Liver (tissue), 9 donors: ENCODE results near the gene CPLX3. TPM values are rescaled to one million over a fixed set of nuclear protein-coding genes. Genes with fewer than 3 reads are reported as not detected.

Experiments used
- DNase-seq: peaks from one replicate; pipeline ENCODE4 v3.0.0-alpha.2; 2017; ENCODE audit warnings: low spot score
- H3K27ac ChIP-seq, 2 donors: one replicate each; pipeline ENCODE4 v1.7.0; 2013; ENCODE audit warnings: inconsistent platforms in 2 of 2, low read length in 2 of 2, control low read depth in 1 of 2, low read depth in 1 of 2, mild to moderate bottlenecking in 1 of 2
- H3K27me3 ChIP-seq, 4 donors: one replicate each; pipeline versions ENCODE4 v1.6.1 to v1.7.0; 2013; ENCODE audit warnings: low read length in 3 of 4, inconsistent platforms in 1 of 4, mild to moderate bottlenecking in 1 of 4, moderate library complexity in 1 of 4; ENCODE audit not compliant: control insufficient read depth in 4 of 4, insufficient read depth in 4 of 4
- H3K36me3 ChIP-seq, 4 donors: one replicate each; pipeline versions ENCODE4 v1.6.1 to v1.7.0; 2013; ENCODE audit warnings: low read length in 3 of 4, mild to moderate bottlenecking in 3 of 4, low read depth in 1 of 4, moderate library complexity in 1 of 4; ENCODE audit not compliant: control insufficient read depth in 4 of 4, insufficient read depth in 3 of 4
- H3K4me1 ChIP-seq, 4 donors: one replicate each; pipeline versions ENCODE4 v1.6.1 to v1.7.0; 2013; ENCODE audit warnings: low read length in 3 of 4, mild to moderate bottlenecking in 3 of 4, moderate library complexity in 1 of 4; ENCODE audit not compliant: control insufficient read depth in 4 of 4, insufficient read depth in 4 of 4
- H3K4me3 ChIP-seq, 3 donors: one replicate each; pipeline versions ENCODE4 v1.6.1 to v1.7.0; 2013; ENCODE audit warnings: low read length in 3 of 3, control low read depth in 1 of 3, low read depth in 1 of 3, mild to moderate bottlenecking in 1 of 3
- H3K9ac ChIP-seq, 2 donors: one replicate each; pipeline ENCODE4 v1.7.0; 2013; ENCODE audit warnings: low read length in 2 of 2, mild to moderate bottlenecking in 2 of 2, moderate library complexity in 2 of 2, control low read depth in 1 of 2, low read depth in 1 of 2
- H3K9me3 ChIP-seq, 4 donors: one replicate each; pipeline versions ENCODE4 v1.6.1 to v1.7.0; 2013; ENCODE audit warnings: low read length in 3 of 4; ENCODE audit not compliant: control insufficient read depth in 4 of 4
- ATF3 ChIP-seq: IDR thresholded peaks from 2 replicates; pipeline ENCODE4 v1.6.1; 2016; ENCODE audit warnings: antibody characterized with exemption
- CTCF ChIP-seq: fragments of 150-350 bp; IDR thresholded peaks from 2 replicates; pipeline ENCODE4 v1.5.1; 2017; ENCODE audit warnings: improper control_type of control experiment, low read depth, low read length; ENCODE audit not compliant: missing input control
- EGR1 ChIP-seq, 2 donors: IDR thresholded peaks; 2 replicates each; pipeline ENCODE4 v1.6.1; 2016 to 2018; ENCODE audit warnings: antibody characterized with exemption in 2 of 2, low read depth in 2 of 2
- FOXA1 ChIP-seq: IDR thresholded peaks from 2 replicates; pipeline ENCODE4 v1.6.1; 2016; ENCODE audit warnings: antibody characterized with exemption
- GABPA ChIP-seq, 2 donors: IDR thresholded peaks in 1 of 2; conservative IDR thresholded peaks in 1 of 2; 2 replicates each; pipeline ENCODE4 v1.6.1; 2016; ENCODE audit warnings: antibody characterized with exemption in 2 of 2, mild to moderate bottlenecking in 1 of 2, moderate library complexity in 1 of 2
- HNF4A ChIP-seq, 2 donors: conservative IDR thresholded peaks; 2 replicates each; pipeline ENCODE4 v1.6.1; 2016; ENCODE audit warnings: antibody characterized with exemption in 2 of 2, mild to moderate bottlenecking in 2 of 2
- HNF4G ChIP-seq: IDR thresholded peaks from 2 replicates; pipeline ENCODE4 v1.6.1; 2016; ENCODE audit warnings: antibody characterized with exemption
- NR2F2 ChIP-seq: IDR thresholded peaks from 2 replicates; pipeline ENCODE4 v1.6.1; 2016; ENCODE audit warnings: antibody characterized with exemption
- RAD21 ChIP-seq, 2 donors: IDR thresholded peaks; 2 replicates each; pipeline ENCODE4 v1.6.1; 2016; ENCODE audit warnings: antibody characterized with exemption in 2 of 2, mild to moderate bottlenecking in 2 of 2
- RXRA ChIP-seq, 2 donors: IDR thresholded peaks; 2 replicates each; pipeline ENCODE4 v1.6.1; 2017 to 2018; ENCODE audit warnings: antibody characterized with exemption in 2 of 2, mild to moderate bottlenecking in 1 of 2
- SP1 ChIP-seq: IDR thresholded peaks from 2 replicates; pipeline ENCODE4 v1.6.1; 2018; ENCODE audit warnings: antibody characterized with exemption, mild to moderate bottlenecking
- YY1 ChIP-seq: IDR thresholded peaks from 2 replicates; pipeline ENCODE4 v1.6.1; 2016; ENCODE audit warnings: antibody characterized with exemption, mild to moderate bottlenecking
- WGBS: extraction: QIAGEN DNeasy Blood & Tissue Kit; methylation state at CpG from one replicate; pipeline ENCODE4 v1.1.7; 2013; 5-methylcytosine and 5-hydroxymethylcytosine counted together
- polyA plus RNA-seq, 2 donors: library from polyadenylated mRNA; stranded (reverse) in 1 of 2; unstranded in 1 of 2; fragments of 200-250 nt in 1 of 2; fragments of >200 nt in 1 of 2; fragmentation: Nextera tagmentation in 1 of 2; extraction: Ambion mirVana in 1 of 2; gene quantifications; one replicate each; pipeline versions ENCODE4 v1.2.1 to v1.2.3, GENCODE V29; 2013 to 2015
- total RNA-seq, 2 donors: library from RNA; depleted of rRNA; stranded (reverse); fragments of >200 nt; gene quantifications; one replicate each; pipeline ENCODE4 v1.2.3, GENCODE V29; 2014
- TF ChIP-seq, protein P1 (sequence below): IDR thresholded peaks from 2 replicates; pipeline ENCODE4 v1.6.1; 2016; ENCODE audit warnings: antibody characterized with exemption
- TF ChIP-seq, protein P2 (sequence below): IDR thresholded peaks from 2 replicates; pipeline ENCODE4 v1.6.1; 2016; ENCODE audit warnings: antibody characterized with exemption
- donor health status: healthy.
- donor health status: healthy.
- donor health status: healthy.
- donor health status: healthy.
- donor health status: healthy.

Gene CPLX3
- total and polyA plus RNA-seq, 4 donors: not detected

DNA sequence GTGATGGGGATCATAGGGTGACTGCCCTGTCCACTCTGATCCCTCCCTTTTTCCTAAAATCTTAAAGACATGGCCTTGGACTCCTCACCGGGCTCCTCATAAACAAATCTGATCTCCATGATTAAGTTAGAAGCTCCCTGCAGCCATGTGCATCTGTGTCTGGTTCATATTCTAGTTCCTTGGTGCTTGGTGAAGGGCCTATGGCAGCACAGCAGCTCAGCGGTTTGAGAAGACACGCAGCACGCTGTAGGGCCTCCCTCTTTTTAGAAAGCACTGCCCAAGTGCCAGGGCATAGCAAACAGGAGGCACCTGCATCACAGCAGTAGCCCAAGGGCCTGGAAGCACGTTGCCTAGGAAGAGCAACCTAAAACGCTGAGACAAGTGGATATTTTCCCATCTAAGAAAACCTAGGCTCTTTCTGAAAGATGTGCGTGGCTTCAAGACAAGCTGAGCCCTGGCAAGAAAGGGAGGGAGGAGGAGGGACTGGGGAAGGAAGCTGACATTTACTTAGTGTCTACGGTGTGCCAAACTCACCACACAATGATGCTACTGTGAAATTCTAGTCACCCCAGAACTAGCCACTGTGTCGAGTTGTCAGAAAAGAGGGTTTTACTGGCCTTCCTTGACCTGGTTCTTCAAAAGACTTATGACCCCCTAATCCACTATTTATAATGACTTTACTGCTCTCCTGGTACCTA, 31.4 kb downstream of the CPLX3 start:
- Histone ChIP-seq H3K36me3 (peaks cover 0 to 17% (median 4%) of the 10 kb centered on the region in 4 donors), H3K4me3 (no peak overlapping the region), H3K27me3 (no peaks in the 10 kb centered on the region), H3K9ac (no peak overlapping the region), H3K27ac (no peak overlapping the region), H3K4me1 (peaks cover 0 to 5% (median 0%) of the 10 kb centered on the region in 4 donors), H3K9me3 (no peaks in the 10 kb centered on the region)
- 77% methylated on average over 9 of the region's 9 CpGs for WGBS
- TF ChIP-seq SP1 (no peak), RXRA (IDR thresholded peaks at IDR 0.05) (no peak), HNF4G (no peak), ATF3 (no peak), GABPA (IDR thresholded peaks at IDR 0.05 in 1 of 2, conservative IDR thresholded peaks at IDR 0.05 in 1 of 2) (no peak), FOXA1 (no peak), YY1 (no peak), NR2F2 (no peak), EGR1 (IDR thresholded peaks at IDR 0.05; ENCODE audit: low read depth in 2 of 2) (no peak), RAD21 (IDR thresholded peaks at IDR 0.05) (no peak), HNF4A (conservative IDR thresholded peaks at IDR 0.05) (no peak)
- TF ChIP-seq, protein P1, sequence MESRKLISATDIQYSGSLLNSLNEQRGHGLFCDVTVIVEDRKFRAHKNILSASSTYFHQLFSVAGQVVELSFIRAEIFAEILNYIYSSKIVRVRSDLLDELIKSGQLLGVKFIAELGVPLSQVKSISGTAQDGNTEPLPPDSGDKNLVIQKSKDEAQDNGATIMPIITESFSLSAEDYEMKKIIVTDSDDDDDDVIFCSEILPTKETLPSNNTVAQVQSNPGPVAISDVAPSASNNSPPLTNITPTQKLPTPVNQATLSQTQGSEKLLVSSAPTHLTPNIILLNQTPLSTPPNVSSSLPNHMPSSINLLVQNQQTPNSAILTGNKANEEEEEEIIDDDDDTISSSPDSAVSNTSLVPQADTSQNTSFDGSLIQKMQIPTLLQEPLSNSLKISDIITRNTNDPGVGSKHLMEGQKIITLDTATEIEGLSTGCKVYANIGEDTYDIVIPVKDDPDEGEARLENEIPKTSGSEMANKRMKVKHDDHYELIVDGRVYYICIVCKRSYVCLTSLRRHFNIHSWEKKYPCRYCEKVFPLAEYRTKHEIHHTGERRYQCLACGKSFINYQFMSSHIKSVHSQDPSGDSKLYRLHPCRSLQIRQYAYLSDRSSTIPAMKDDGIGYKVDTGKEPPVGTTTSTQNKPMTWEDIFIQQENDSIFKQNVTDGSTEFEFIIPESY: no peak
- TF ChIP-seq, protein P2, sequence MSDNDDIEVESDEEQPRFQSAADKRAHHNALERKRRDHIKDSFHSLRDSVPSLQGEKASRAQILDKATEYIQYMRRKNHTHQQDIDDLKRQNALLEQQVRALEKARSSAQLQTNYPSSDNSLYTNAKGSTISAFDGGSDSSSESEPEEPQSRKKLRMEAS: no peak
- no peak for DNase-seq

GRCh38 chr15:74858369-74858740, 31.9 kb downstream of the CPLX3 start:
- peaks cover 0 to 5% (median 0%) of the 10 kb centered on the region in 4 donors for H3K4me1 ChIP-seq
- DNase-seq: no peak
- H3K9me3 ChIP-seq: no peaks in the 10 kb centered on the region
- no peaks in the 10 kb centered on the region for H3K27me3 ChIP-seq
- no peak overlapping the region for H3K4me3 ChIP-seq
- no peak overlapping the region for H3K27ac ChIP-seq
- peaks cover 0 to 12% (median 2%) of the 10 kb centered on the region in 4 donors for H3K36me3 ChIP-seq
- TF ChIP-seq SP1 (no peak), NR2F2 (no peak), ATF3 (no peak), GABPA (IDR thresholded peaks at IDR 0.05 in 1 of 2, conservative IDR thresholded peaks at IDR 0.05 in 1 of 2) (no peak), HNF4G (no peak), RAD21 (IDR thresholded peaks at IDR 0.05) (no peak), YY1 (no peak), CTCF (no peak)
- TF ChIP-seq, protein P1: no peak
- 91% methylated on average over 4 of the region's 4 CpGs for WGBS
- H3K9ac ChIP-seq: no peak overlapping the region
